Bronchial epithelial cell (primary cell): ENCODE results near the gene C2orf80. TPM values are rescaled to one million over a fixed set of nuclear protein-coding genes. Genes with fewer than 3 reads are reported as not detected.
"Not testable (repeated sequence)": the region's sequence is repeated elsewhere in the genome, so short reads cannot be mapped to it uniquely, and the experiment has no call there.

ENCODE experiments used
- DNase-seq: peaks from one replicate; pipeline ENCODE4 v3.0.0-alpha.2; 2010; ENCODE audit warnings: low read depth
- FAIRE-seq: peaks from 2 replicates; lab custom pipeline; 2011; peaks lifted over from hg19 to GRCh38; lab: Jason Lieb, UNC
- H3K27me3 ChIP-seq: 2 replicates; pipeline ENCODE4 v1.5.1; 2011; ENCODE audit warnings: low read length; ENCODE audit not compliant: control insufficient read depth, insufficient read depth
- H3K36me3 ChIP-seq: 2 replicates; pipeline ENCODE4 v1.5.1; 2011; ENCODE audit warnings: low read length; ENCODE audit not compliant: control insufficient read depth, insufficient read depth
- H3K4me3 ChIP-seq: 2 replicates; pipeline ENCODE4 v1.5.1; 2011; ENCODE audit warnings: mild to moderate bottlenecking, low read depth, low read length, control low read depth
- CTCF ChIP-seq: IDR thresholded peaks from 2 replicates; pipeline ENCODE4 v1.5.1; 2011; ENCODE audit warnings: mild to moderate bottlenecking, moderate library complexity, low read length, control low read depth, inconsistent platforms; ENCODE audit not compliant: insufficient read depth, severe bottlenecking
- total RNA-seq: library from RNA; depleted of rRNA; stranded (reverse); fragments of >200 nt; gene quantifications from 2 replicates; pipeline ENCODE4 v1.2.1, GENCODE V29; 2014

C2orf80 gene
- total RNA-seq, 1 donor from 2014 or later: not detected

- no peak for FAIRE-seq
- TF ChIP-seq CTCF: no peak
- no peaks in the 10 kb centered on the region for H3K27me3 ChIP-seq
- H3K36me3 ChIP-seq: no peaks in the 10 kb centered on the region
- no peak for DNase-seq
- no peak overlapping the region for H3K4me3 ChIP-seq
These were observed 50.4 kb downstream of the C2orf80 start for GRCh38 chr2:208139447-208139846.

DNA sequence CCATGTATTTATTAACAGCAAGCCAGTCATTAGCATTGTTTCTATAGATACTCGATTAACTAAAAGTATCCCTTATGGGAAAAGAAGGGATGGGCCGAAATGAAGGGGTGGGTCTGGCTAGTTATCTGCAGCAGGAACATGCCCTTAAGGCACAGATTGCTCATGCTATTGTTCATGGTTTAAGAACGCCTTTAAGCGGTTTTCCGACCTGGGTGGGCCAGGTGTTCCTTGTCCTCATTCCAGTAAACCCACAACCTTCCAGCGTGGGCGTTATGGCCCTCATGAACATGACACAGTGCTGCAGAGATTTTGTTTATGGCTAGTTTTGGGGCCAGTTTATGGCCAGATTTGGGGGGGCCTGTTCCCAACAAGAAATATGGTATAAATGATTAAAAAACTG lies 51.5 kb downstream of the C2orf80 start:
- H3K36me3 ChIP-seq, H3K4me3 ChIP-seq, H3K27me3 ChIP-seq, FAIRE-seq, DNase-seq: not testable (repeated sequence)

GRCh38 chr2:208136716-208137094 lies 53.1 kb downstream of the C2orf80 start:
- TF ChIP-seq CTCF: no peak

DNA sequence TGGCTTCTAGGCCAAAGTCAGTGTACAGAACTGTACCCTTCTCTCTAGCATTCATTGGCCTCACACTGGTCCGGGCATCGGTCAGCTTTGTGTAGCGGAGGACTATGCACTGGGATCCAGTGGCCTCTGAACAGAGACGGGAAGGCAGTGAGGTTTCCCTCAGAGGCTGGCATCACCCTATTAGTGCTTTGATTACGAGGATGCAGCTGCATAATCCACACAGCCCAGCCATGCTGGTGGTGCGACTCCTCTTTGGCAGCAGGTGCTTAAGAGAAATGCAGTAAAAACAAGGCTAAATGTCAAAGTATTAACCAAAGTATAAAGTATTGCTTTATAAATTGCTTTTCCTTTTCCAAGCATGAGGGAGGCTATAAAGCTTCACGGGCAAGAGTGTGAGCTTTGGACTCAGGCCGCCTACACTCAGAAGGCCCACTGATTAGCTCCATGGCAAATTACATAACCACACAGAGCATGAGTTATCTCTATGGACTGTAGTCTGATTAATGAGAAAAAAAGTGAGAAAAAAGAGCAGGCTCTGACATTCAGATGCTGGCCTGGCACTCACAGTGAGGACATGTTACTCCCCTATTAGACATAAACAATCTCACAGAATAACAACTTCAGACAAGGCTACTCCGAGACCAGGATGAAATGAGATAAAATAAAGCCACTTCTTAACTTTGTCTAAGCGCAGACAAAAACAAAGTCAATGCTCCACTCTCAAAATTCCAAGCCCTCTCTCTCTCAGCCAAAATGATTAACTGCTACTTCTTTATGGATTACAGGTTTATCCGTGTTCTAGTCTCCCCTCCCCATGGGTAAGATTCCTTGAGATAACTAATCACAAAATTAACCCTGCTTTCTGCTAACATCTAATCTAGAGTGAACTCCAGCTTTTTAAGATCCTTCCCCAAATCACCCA lies 53.8 kb downstream of the C2orf80 start:
- FAIRE-seq (no peak), DNase-seq (no peak)
- H3K27me3 ChIP-seq: no peaks in the 10 kb centered on the region
- no peak overlapping the region for H3K4me3 ChIP-seq
- no peak for TF ChIP-seq CTCF
- H3K36me3 ChIP-seq: no peaks in the 10 kb centered on the region

More at GRCh38 chr2:208136716-208137094, 53.1 kb downstream of the C2orf80 start:
- DNase-seq: no peak
- H3K4me3 ChIP-seq: no peak overlapping the region
- no peaks in the 10 kb centered on the region for H3K27me3 ChIP-seq
- H3K36me3 ChIP-seq: no peaks in the 10 kb centered on the region
- no peak for FAIRE-seq

DNA sequence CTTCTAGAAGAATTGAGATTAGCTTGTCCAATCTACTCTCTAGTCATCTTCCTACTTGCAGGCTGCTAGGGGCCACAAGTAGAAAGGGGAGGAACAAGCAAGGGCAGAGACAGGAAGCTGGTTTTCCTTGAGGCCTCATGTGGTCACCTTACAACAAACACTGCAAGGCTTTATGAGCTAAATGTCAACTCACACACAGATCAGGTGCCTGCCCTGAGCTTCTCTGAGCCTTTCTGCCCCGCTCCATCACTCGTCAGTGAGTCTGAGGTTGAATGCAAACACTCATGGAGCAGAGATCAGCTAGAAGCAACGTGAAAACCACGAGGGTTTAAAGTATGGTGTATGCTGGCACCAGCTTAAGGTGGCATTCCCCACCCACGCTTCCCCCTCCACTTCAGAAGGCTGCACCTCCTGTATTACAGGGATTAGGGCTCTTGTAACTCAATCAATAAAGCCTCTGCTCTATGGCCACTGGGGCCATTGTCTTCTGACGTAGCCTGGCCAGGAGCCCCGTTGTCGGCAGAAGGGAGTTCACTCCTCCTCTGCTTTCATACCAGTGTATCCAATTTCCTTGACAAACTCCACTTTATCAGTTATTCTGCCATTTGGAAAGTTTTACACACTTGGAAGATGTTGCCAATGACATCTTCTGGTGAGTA lies 54.8 kb downstream of the C2orf80 start:
- Histone ChIP-seq H3K27me3 (no peaks in the 10 kb centered on the region), H3K36me3 (no peaks in the 10 kb centered on the region), H3K4me3 (no peak overlapping the region)
- TF ChIP-seq CTCF: no peak
- FAIRE-seq: no peak
- peak; percentile 16 for DNase-seq

GRCh38 chr2:208130712-208131110 lies 59.1 kb downstream of the C2orf80 start:
- Histone ChIP-seq H3K4me3 (no peak overlapping the region), H3K36me3 (no peaks in the 10 kb centered on the region), H3K27me3 (no peaks in the 10 kb centered on the region)
- FAIRE-seq (no peak), DNase-seq (no peak)
- TF ChIP-seq CTCF: no peak
